Right lobe of liver (tissue), 4 donors: ENCODE data around the gene ALOX12.

ENCODE experiments used
- CTCF ChIP-seq, 4 donors: fragments of 200-600 bp in 3 of 4; fragments of 450-650 bp in 1 of 4; IDR thresholded peaks; one replicate each; pipeline versions ENCODE4 v1.5.1 to v1.8.0; 2016 to 2022; ENCODE audit warnings: antibody characterized with exemption in 4 of 4, mild to moderate bottlenecking in 2 of 4
- POLR2A ChIP-seq: fragments of 450-650 bp; IDR thresholded peaks from one replicate; pipeline ENCODE4 v1.6.1; 2017; ENCODE audit warnings: antibody characterized with exemption, mild to moderate bottlenecking
- donor health status: DM: no; HTN: no; CAD: no.
- donor health status: DM: no; HTN: no; CAD: no.
- donor health status: DM: no; HTN: yes; CAD: no.

- TF ChIP-seq CTCF (IDR thresholded peaks at IDR 0.05) (no peak), POLR2A (no peak)
These were observed 33.2 kb downstream of the ALOX12 start for GRCh38 chr17:7029096-7029495.
